RWPE2 (cell line): ENCODE measurements around the gene MET.

Source experiments
- ATAC-seq: fragments of 200-7000 bp; cut with Tn5 transposase; 3 replicates; pipeline ENCODE4 v1.9.1; 2021; ENCODE audit warnings: low read depth
- DNase-seq: peaks from one replicate; pipeline ENCODE4 v3.0.0-alpha.2; 2020; ENCODE audit warnings: low spot score
- H3K27ac ChIP-seq: fragments of 450-650 bp; 2 replicates; pipeline ENCODE4 v1.5.1; 2017; ENCODE audit warnings: mild to moderate bottlenecking; ENCODE audit not compliant: poor library complexity, severe bottlenecking
- H3K27me3 ChIP-seq: fragments of 250-450 bp; sonication (Bioruptor Pico); 2 replicates; pipeline ENCODE4 v1.5.1; 2021; ENCODE audit warnings: mild to moderate bottlenecking, moderate library complexity; ENCODE audit not compliant: insufficient read depth, poor library complexity, severe bottlenecking
- H3K36me3 ChIP-seq: fragments of 250-450 bp; sonication (Bioruptor Pico); 2 replicates; pipeline ENCODE4 v1.5.1; 2020; ENCODE audit warnings: low read depth, mild to moderate bottlenecking, moderate library complexity
- H3K4me1 ChIP-seq: fragments of 250-450 bp; sonication (Bioruptor Pico); 2 replicates; pipeline ENCODE4 v1.5.1; 2021; ENCODE audit warnings: mild to moderate bottlenecking, moderate library complexity; ENCODE audit not compliant: insufficient read depth, poor library complexity, severe bottlenecking
- H3K4me3 ChIP-seq: fragments of 250-450 bp; sonication (Bioruptor Pico); 2 replicates; pipeline ENCODE4 v1.5.1; 2021; ENCODE audit warnings: mild to moderate bottlenecking, moderate library complexity; ENCODE audit not compliant: severe bottlenecking
- H3K9me3 ChIP-seq: fragments of 250-450 bp; sonication (Bioruptor Pico); 2 replicates; pipeline ENCODE4 v1.5.1; 2021; ENCODE audit warnings: mild to moderate bottlenecking, moderate library complexity; ENCODE audit not compliant: severe bottlenecking
- TF ChIP-seq, protein P1 (sequence below): fragments of 450-650 bp; IDR thresholded peaks from one replicate; pipeline ENCODE4 v1.5.1; 2017; ENCODE audit warnings: mild to moderate bottlenecking, moderate library complexity; ENCODE audit not compliant: poor library complexity, severe bottlenecking

MET gene

DNA sequence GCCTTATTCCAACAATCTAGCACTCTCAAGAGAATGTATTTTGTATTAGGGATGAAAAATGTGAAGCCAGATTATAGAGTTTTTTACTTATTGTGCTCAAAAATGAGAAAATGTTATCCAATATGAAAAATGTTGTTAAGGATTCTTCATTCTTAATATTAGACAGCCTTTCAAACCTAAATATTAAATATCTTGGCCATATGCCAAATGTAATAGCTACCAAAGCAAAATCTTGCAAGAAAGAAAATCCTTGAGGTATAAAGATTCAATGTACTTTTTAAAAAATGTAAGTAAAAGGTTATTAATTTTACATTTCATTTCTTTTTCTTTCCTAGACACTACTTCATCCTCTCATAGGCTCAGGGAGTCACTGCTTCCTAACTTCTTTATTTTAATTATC, 33.4 kb downstream of the MET start:
- Histone ChIP-seq H3K9me3 (no peaks in the 10 kb centered on the region), H3K36me3 (peaks cover 63% of the 10 kb centered on the region), H3K27ac (peak overlapping the region; percentile 92), H3K27me3 (no peaks in the 10 kb centered on the region), H3K4me3 (no peak overlapping the region), H3K4me1 (peaks cover 92% of the 10 kb centered on the region)
- TF ChIP-seq, protein P1, sequence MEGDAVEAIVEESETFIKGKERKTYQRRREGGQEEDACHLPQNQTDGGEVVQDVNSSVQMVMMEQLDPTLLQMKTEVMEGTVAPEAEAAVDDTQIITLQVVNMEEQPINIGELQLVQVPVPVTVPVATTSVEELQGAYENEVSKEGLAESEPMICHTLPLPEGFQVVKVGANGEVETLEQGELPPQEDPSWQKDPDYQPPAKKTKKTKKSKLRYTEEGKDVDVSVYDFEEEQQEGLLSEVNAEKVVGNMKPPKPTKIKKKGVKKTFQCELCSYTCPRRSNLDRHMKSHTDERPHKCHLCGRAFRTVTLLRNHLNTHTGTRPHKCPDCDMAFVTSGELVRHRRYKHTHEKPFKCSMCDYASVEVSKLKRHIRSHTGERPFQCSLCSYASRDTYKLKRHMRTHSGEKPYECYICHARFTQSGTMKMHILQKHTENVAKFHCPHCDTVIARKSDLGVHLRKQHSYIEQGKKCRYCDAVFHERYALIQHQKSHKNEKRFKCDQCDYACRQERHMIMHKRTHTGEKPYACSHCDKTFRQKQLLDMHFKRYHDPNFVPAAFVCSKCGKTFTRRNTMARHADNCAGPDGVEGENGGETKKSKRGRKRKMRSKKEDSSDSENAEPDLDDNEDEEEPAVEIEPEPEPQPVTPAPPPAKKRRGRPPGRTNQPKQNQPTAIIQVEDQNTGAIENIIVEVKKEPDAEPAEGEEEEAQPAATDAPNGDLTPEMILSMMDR = no peak
- ATAC-seq (no peak), DNase-seq (no peak)

DNA sequence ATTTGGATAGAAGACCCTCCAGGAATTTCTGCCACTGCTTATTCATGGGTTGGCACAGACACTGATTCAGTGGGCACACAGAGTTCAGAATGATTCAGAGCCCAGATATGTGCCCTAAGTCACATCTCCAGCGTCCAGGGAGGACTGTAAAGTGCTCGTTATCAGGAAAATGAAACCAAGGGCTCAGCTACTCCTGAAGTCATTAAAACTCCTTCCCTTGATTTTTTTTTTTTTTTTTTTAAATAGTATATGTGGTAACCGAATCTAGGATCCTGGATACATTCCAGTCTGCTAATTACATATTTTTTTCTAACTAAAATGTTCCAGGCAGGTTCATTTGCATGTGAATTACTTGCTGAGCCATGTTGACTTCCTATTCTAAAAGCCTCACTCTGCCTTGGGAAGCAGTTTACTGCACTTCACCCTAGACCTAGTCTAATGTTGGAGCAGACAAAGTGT, 34.7 kb downstream of the MET start:
- H3K4me1 ChIP-seq = peaks cover 92% of the 10 kb centered on the region
- peaks cover 59% of the 10 kb centered on the region for H3K36me3 ChIP-seq
- H3K27ac ChIP-seq = peak overlapping the region; percentile 92
- H3K27me3 ChIP-seq = no peaks in the 10 kb centered on the region
- peak overlapping the region; percentile 0 for H3K4me3 ChIP-seq
- DNase-seq = no peak
- TF ChIP-seq, protein P1 = no peak
- ATAC-seq = peak; percentile 72
- H3K9me3 ChIP-seq = no peaks in the 10 kb centered on the region

DNA sequence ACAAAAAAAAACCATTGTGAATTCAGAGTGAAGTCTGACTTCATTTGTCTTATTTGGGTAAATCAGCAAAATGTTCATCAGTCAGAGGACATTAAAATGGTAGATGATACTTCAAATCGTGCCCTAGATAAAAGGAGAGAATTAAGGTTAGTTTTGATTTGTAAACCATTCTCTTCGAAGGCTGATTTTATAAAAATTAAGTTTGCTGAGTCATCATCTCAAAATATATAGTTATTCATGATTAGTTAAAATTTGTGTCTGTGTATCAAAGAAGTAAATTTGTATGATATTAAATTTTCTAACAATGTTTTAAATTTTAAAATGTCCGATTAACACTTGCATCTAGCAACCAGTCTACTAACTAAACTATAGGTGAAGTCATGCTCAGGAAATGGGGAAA, 35.3 kb downstream of the MET start:
- no peak for ATAC-seq

DNA sequence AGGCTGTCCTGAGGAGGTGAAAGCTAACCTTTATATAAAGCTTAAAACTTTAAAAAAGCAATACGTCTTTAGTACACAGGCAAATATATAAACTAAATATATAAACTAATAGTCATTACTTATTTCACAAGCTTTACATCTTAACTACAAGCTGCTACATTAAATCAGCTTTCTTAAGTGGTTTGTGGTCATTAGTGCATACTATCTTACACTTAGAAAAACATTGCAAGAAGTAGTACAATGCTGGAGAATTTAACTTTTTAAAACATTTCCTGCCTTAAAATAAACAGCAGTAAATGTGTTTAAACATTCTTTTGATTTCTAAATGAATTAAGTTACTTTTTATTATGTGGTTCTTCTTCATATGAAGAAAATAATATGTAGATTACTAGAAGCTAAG, 36.3 kb downstream of the MET start:
- DNase-seq (no peak), ATAC-seq (no peak)
- TF ChIP-seq, protein P1 = no peak
- peaks cover 52% of the 10 kb centered on the region for H3K36me3 ChIP-seq
- no peaks in the 10 kb centered on the region for H3K27me3 ChIP-seq
- peaks cover 78% of the 10 kb centered on the region for H3K4me1 ChIP-seq
- H3K27ac ChIP-seq = peak overlapping the region; percentile 92
- no peak overlapping the region for H3K4me3 ChIP-seq
- no peaks in the 10 kb centered on the region for H3K9me3 ChIP-seq

More for the DNA sequence above, 35.3 kb downstream of the MET start:
- peak overlapping the region; percentile 92 for H3K27ac ChIP-seq
- H3K9me3 ChIP-seq = no peaks in the 10 kb centered on the region
- no peak overlapping the region for H3K4me3 ChIP-seq
- H3K27me3 ChIP-seq = no peaks in the 10 kb centered on the region
- TF ChIP-seq, protein P1 = no peak
- H3K36me3 ChIP-seq = peaks cover 62% of the 10 kb centered on the region
- DNase-seq = no peak
- peaks cover 87% of the 10 kb centered on the region for H3K4me1 ChIP-seq

DNA sequence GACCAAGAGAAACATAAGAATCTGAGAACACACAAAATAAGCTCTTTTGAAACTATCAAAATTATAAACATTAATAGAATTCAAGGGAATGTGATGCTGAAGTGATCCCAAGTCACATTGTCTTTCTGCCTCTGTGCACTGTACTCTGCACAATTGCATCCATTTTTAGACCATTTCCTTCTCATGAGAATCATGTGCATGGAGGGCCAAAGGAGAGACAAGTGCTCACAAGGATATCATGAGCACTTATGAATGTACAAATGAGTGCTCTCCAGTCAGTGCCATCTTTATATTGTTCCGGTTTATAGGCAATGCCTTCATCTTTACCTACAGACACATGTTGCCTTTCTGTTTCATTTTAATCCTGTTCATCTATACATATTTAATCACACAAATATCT, 36.9 kb downstream of the MET start:
- no peak overlapping the region for H3K4me3 ChIP-seq
- TF ChIP-seq, protein P1 = no peak
- no peak for DNase-seq
- peak overlapping the region; percentile 92 for H3K27ac ChIP-seq
- H3K36me3 ChIP-seq = peaks cover 46% of the 10 kb centered on the region
- peaks cover 72% of the 10 kb centered on the region for H3K4me1 ChIP-seq
- ATAC-seq = no peak
- no peaks in the 10 kb centered on the region for H3K9me3 ChIP-seq
- H3K27me3 ChIP-seq = no peaks in the 10 kb centered on the region
